Sigmoid colon (tissue), 4 donors: ENCODE measurements around the gene SLC16A7.

ENCODE experiments used
- CTCF ChIP-seq, 4 experiments: fragments of 450-650 bp in 3 of 4; fragments of 200-600 bp in 1 of 4; IDR thresholded peaks; one replicate each; pipeline ENCODE4 v1.5.1; 2016 to 2019; ENCODE audit warnings: antibody characterized with exemption in 4 of 4, mild to moderate bottlenecking in 3 of 4, moderate library complexity in 2 of 4
- EP300 ChIP-seq, 4 donors: sonication (generic); formaldehyde crosslinking; IDR thresholded peaks; one replicate each; pipeline ENCODE4 v1.6.1; 2017; ENCODE audit warnings: antibody characterized with exemption in 4 of 4
- POLR2A ChIP-seq, 2 donors: fragments of 450-650 bp; IDR thresholded peaks; one replicate each; pipeline ENCODE4 v1.6.1; 2016; ENCODE audit warnings: antibody characterized with exemption in 2 of 2, mild to moderate bottlenecking in 2 of 2, moderate library complexity in 2 of 2
- POLR2AphosphoS5 ChIP-seq, 4 donors: sonication (generic); formaldehyde crosslinking; IDR thresholded peaks; one replicate each; pipeline ENCODE4 v1.6.1; 2017; ENCODE audit warnings: antibody characterized with exemption in 4 of 4

DNA sequence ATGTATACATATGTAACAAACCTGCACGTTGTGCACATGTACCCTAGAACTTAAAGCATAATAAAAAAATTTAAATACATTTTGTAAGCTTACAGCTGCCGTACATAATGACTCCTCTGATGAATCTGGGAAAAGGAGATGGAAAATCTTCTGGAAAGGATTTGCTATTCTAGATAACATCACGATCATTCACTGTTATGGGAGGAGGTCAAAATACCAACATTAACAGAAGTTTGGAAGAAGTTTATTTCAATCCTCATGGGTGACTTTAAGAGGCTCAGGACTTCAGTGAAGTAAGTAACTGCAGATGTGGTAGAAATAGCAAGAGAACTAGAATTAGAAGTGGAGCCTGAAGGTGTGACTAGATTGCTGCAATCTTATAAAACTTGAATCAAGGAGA, 172.2 kb downstream of the SLC16A7 start:
- no peak for TF ChIP-seq CTCF (IDR thresholded peaks at IDR 0.05)
- no peak for TF ChIP-seq POLR2A (IDR thresholded peaks at IDR 0.05)
- no peak for TF ChIP-seq EP300 (IDR thresholded peaks at IDR 0.05)
- TF ChIP-seq POLR2AphosphoS5 (IDR thresholded peaks at IDR 0.05): no peak
